HUES64 (cell line): Measurements from ENCODE around the gene B3GALT4.

Experiments used
- H3K27ac ChIP-seq: 2 replicates; pipeline ENCODE4 v1.7.0; 2013; ENCODE audit warnings: low read depth, low read length, inconsistent platforms
- H3K27me3 ChIP-seq: 2 replicates; pipeline ENCODE4 v1.6.1; 2013; ENCODE audit warnings: mild to moderate bottlenecking, low read length; ENCODE audit not compliant: insufficient read depth
- H3K36me3 ChIP-seq: 2 replicates; pipeline ENCODE4 v1.6.1; 2013; ENCODE audit warnings: mild to moderate bottlenecking, low read length; ENCODE audit not compliant: insufficient read depth
- H3K4me1 ChIP-seq: 2 replicates; pipeline ENCODE4 v1.6.1; 2013; ENCODE audit warnings: mild to moderate bottlenecking, low read length, moderate library complexity; ENCODE audit not compliant: insufficient read depth
- H3K4me3 ChIP-seq: 2 replicates; pipeline ENCODE4 v1.5.1; 2013; ENCODE audit warnings: mild to moderate bottlenecking, low read length, moderate library complexity
- H3K9ac ChIP-seq: 2 replicates; pipeline ENCODE4 v1.6.1; 2013; ENCODE audit warnings: mild to moderate bottlenecking, low read depth, low read length
- H3K9me3 ChIP-seq: 2 replicates; pipeline ENCODE4 v1.6.1; 2013; ENCODE audit warnings: low read depth, low read length; ENCODE audit not compliant: insufficient read depth
- WGBS: fragments of 150-250, 120-280 bp; methylation state at CpG from one replicate; pipeline ENCODE4 v1.1.7; 2013; ENCODE audit warnings: missing lambda C conversion rate; 5-methylcytosine and 5-hydroxymethylcytosine counted together

Gene B3GALT4

DNA sequence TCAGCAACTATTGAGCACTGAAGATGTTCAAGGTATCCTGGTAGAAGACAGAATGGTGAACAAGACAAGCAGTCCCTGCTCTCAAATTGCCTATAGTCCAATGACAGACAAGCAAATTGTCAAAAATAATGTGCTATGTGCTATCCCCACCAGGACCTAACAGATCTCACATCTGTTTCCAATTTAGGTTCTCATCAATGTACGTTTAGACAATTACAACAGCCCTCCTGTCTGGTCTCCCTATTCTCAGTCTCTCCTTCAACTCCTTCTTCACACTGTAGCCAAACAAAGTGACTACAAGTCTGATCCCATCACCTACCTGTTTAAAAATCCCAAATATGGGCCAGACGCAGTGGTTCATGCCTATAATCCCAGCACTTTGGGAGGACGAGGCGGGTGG, 29.4 kb downstream of the B3GALT4 start:
- Histone ChIP-seq H3K9me3 (no peaks in the 10 kb centered on the region), H3K36me3 (peaks cover 10% of the 10 kb centered on the region; the same call in 1 of the 2 replicates), H3K27ac (no peak overlapping the region), H3K4me3 (no peak overlapping the region), H3K9ac (no peak overlapping the region), H3K4me1 (no peaks in the 10 kb centered on the region), H3K27me3 (no peaks in the 10 kb centered on the region)
- WGBS: 95% methylated on average over 4 of the region's 4 CpGs

DNA sequence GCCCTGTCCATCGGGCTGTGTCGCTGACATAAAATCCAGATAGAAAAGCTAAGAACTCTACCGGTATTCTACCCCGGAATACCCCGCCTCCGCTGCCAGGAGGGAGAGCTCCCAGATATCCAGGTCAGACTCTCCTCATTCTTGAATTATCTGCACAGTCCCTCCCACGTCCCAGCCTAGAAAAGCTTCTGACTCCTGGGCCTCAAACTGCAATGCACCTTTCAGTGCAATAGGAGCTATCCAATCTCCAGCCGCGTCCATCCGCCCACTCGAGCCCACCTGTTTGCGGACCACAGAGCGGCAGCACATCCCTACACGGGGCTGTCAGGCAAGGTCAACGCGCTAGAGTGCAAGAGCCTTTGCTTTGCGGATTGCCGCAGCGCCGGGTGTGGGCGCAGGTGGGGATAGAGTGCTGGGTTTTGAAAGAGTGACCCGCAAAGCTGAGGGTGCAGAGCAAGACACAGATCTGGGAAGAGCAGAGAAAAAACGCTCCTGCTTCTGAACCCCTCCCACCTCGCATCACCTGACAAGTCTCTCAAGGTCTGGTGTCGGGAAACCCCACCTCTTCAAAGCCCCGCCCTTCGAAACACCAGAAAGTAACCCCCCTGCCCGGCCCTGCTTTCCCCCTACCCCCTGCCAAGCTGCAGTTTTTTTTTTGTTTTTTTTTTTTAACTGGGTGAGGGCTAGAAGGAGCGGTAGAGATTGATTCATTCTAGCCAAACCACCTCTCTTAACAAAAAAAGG, 35.6 kb downstream of the B3GALT4 start:
- H3K4me3 ChIP-seq: peak overlapping the region; percentile 92
- no peak overlapping the region; the same call in 1 of the 2 replicates for H3K27ac ChIP-seq
- WGBS: 4% methylated on average over 28 of the region's 29 CpGs
- H3K9ac ChIP-seq: peak overlapping the region; percentile 28; the same call in 1 of the 2 replicates
- H3K27me3 ChIP-seq: no peaks in the 10 kb centered on the region
- 0 out of 2 replicates have a peak, but pooled peaks cover 2% of the 10 kb centered on the region for H3K4me1 ChIP-seq
- no peaks in the 10 kb centered on the region for H3K9me3 ChIP-seq
- no peaks in the 10 kb centered on the region; the same call in 1 of the 2 replicates for H3K36me3 ChIP-seq

DNA sequence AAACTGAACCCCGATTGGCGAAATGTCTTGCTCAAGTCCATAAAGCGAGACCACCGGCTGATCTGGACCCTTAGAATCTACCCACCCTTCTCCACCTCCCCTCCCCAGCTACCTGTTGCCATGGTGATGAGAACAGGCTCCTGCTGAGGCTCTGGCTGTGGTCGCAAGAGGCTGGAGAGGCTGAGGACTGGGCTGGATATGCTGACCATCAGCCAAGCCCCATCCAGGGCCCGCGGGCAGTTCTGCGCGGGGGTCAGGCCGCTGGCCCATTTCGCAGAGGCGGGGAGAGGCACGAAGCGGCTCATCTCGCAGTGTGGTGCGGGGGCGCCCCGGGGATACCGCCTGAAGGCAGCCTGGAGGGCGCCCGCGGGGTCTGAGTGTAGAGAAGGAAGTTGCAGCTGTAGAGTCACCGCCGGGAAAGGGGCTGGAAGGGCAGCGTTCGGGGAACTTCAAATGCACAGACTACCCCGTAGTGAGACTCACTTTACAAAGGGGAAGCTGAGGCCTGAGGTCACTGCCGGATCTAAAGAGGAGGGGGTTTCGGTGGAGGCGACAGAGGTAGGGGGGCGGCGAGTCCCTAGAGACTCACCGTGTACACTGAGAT, 36.3 kb downstream of the B3GALT4 start:
- H3K27ac ChIP-seq: no peak overlapping the region; the same call in 1 of the 2 replicates
- H3K4me3 ChIP-seq: peak overlapping the region; percentile 92
- peak overlapping the region; percentile 74 for H3K9ac ChIP-seq
- H3K27me3 ChIP-seq: no peaks in the 10 kb centered on the region
- H3K4me1 ChIP-seq: 0 out of 2 replicates have a peak, but pooled peaks cover 2% of the 10 kb centered on the region
- H3K36me3 ChIP-seq: no peaks in the 10 kb centered on the region; the same call in 1 of the 2 replicates
- no peaks in the 10 kb centered on the region for H3K9me3 ChIP-seq
- 1% methylated on average over 33 of the region's 33 CpGs for WGBS

DNA sequence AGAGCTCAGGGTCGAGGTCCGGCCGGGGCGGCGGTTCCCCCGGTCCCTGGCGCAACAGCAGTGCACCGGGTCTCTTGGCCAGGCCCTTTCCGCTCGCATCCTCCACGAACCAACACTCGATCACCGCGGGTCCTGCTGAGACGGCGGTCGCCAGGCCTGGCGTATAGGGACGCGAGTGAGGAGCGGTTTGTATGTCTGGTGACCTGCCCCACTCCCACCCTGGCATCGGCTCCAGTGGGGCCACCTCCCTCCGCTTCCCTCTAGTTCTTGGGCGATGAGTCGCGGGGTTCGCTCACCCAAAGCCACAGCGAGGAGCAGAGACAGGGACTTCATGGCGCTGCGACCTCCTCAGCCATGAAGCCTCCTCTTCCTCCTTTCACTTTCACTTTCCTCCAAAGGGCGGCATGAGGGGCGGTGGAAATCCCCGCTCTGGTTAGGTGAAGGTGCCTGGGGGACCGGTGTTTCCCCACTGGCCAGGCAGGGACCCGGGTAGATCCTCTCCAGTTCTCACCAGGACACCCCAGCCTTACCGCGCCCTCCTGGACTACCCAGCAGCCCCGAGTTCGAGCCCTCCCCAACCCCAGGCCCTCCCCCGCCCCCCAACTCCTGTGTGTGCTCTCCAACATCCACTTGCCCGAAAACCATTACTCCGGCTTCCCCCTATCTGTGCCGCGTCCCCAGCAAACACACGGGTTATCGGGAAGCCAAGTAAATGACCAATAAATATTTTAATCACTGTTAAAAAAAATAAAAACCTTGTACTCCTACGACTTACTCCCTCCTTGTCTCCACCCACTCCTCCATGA, 37.0 kb downstream of the B3GALT4 start, which contains the start of gene TAPBP:
TSS of gene TAPBP (minus strand) at position 370 of the 806 bp plus-strand sequence. CDS start at position 333, 37 bp downstream.
- Histone ChIP-seq H3K27ac (no peak within 1 kb of the TSS; the same call in 1 of the 2 replicates), H3K27me3 (no peaks in the 10 kb centered on the region), H3K9ac (peak within 1 kb of the TSS; percentile 74), H3K9me3 (no peaks in the 10 kb centered on the region), H3K4me3 (peak within 1 kb of the TSS; percentile 92), H3K36me3 (peaks cover 7% of the 10 kb centered on the region), H3K4me1 (peaks cover 9% of the 10 kb centered on the region)
- WGBS: under 1% methylated on average over 45 of the region's 47 CpGs

DNA sequence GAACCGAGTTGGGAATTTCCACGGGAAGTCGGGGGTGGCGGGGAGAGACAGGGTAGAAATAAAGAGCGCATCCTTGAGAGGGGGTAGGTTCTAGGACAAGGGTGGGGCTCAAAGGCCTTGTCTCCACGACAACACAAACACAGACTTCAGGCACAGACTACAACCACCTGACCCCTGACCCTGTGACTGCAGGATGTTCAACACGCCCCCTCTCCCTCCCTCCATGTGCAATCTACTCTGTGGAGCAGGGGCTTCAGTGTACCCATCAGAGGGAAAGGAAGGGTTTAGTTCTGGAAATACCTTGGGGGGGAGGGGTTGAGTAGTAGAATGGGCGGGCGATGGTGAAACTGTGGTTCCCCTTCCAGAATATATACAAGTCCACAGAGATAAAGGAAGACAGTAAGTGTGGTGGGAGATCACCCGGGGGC, 37.6 kb downstream of the B3GALT4 start:
- peaks cover 9% of the 10 kb centered on the region for H3K4me1 ChIP-seq
- no peaks in the 10 kb centered on the region for H3K9me3 ChIP-seq
- H3K36me3 ChIP-seq: peaks cover 13% of the 10 kb centered on the region
- WGBS: 43% methylated on average over 4 of the region's 10 CpGs
- no peaks in the 10 kb centered on the region for H3K27me3 ChIP-seq
- peak overlapping the region; percentile 92 for H3K4me3 ChIP-seq
- H3K9ac ChIP-seq: no peak overlapping the region
- H3K27ac ChIP-seq: no peak overlapping the region

DNA sequence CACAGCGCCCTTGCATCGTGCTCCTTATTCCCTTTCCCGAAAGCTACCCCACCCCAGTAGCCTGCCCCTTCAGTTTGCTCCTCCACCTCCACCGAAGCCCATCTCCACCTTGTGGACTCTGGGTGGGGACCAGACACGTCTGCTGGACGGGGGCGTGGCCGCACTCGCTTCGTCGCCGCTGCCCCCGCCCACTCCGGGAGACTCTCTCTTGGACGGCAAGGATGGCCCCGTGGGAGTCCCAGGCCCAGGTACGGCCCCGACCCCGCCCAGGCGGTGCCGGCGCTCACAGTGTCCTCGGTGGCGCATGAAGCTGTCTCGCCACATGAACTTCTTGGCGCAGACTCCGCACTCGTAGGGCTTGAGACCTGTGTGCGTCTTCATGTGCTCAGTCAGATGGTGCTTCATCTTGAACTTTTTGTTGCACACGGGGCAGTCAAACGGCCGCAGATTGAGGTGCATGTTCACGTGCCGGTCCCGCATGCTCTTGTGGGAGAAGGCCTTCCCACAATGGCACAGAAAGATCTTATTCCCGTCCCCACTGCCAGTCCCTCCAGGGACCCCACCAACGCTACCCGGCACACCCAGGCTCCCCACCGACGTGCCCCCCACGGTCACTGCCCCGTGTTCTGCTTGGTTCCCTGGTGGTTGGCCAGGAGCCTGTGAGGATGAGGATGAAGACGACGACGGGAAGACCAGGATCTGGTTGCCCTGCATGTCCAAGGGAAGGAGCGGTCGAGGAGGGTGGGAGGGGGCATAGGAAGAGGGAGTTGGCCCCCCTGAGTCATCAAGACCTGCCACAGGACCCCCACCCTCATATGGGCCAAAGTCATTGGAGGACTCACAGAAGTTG, 38.2 kb downstream of the B3GALT4 start:
- Histone ChIP-seq H3K27ac (no peak overlapping the region), H3K4me1 (peaks cover 9% of the 10 kb centered on the region)

DNA sequence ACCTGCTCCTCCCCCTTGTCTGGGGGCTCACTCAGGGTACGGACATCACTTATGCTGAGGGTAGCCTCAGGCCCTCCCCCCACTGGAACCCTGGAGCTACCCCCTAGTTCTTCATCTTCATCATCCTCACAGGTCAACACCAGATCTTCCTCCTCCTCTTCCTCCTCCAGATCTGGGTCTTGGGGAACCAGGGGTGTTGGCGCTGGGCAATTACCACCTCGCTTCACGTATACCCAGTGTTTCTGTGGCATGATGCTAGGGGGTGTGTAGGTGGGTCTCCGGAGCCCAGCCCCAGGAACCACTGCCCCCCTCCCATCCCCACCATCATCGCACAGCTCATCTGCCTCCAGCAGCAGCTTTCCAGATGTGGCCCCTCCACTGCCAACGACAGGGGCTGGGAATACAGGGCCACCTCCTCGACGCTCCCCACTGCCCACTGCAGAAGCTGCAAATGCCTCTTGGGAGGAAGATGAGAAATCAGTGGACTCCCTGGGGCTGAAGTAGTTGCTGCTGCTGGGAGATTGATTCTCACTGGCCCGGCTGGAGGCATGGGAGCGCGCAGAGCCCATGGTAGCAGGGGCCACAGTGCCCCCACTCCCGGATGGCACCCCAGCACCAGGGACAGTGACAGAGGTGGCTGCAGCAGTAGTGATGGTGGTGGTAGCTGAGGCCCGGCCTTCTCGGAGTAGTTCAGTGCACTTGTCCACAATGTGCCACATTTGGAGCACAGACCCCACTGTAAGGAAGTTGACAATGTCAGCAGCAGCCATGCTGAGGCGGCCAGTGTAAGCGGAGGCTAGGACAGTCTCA, 39.1 kb downstream of the B3GALT4 start:
- H3K4me3 ChIP-seq: no peak overlapping the region
- H3K27me3 ChIP-seq: no peaks in the 10 kb centered on the region
- peaks cover 28% of the 10 kb centered on the region for H3K36me3 ChIP-seq
- peaks cover 15% of the 10 kb centered on the region for H3K4me1 ChIP-seq
- H3K9me3 ChIP-seq: no peaks in the 10 kb centered on the region
- H3K9ac ChIP-seq: no peak overlapping the region
- WGBS: 94% methylated on average over 15 of the region's 17 CpGs
- no peak overlapping the region for H3K27ac ChIP-seq

More for the DNA sequence above, 38.2 kb downstream of the B3GALT4 start:
- peak overlapping the region; percentile 92 for H3K4me3 ChIP-seq
- no peaks in the 10 kb centered on the region for H3K27me3 ChIP-seq
- no peak overlapping the region for H3K9ac ChIP-seq
- 78% methylated on average over 47 of the region's 47 CpGs for WGBS
- H3K9me3 ChIP-seq: no peaks in the 10 kb centered on the region
- H3K36me3 ChIP-seq: peaks cover 19% of the 10 kb centered on the region

DNA sequence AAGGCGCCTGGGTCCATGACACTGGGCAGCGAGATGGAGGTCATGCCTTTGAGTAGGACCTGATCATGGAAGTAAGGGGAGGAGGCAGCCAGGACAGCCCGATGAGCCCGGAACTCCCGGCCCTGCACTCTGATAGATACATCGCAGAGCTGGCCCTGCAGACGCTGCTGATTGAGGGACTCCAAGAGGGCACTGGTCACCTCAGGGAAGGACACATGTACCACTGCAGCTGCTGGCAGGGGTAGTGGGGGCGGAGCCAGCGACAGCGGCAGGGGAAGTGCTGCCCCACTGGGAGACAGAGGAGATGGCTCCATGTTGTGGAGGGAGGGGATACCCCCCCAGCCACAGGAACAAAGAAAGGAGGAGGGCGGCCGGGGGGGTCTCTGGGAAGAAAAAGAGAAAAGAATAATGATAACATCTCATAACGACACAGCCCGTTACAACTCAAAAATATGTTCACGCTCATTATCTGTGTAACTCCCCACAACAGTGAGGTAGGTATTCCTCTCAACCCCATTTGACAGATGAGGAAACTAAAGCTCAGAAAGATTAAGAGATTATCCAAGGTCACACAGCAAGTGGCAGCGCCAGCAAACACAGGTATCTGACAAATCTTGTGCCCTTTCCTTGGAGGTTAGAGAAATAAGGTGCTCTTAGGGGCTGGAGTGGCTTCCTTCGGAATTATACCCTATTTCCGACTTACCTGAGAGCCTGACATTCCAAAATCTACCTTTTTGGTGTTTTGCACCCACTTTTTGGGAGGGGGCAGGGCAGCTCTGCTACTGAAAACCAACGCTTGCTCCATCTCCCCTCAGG, 39.9 kb downstream of the B3GALT4 start:
- H3K4me3 ChIP-seq: peak overlapping the region; percentile 59
- H3K9me3 ChIP-seq: no peaks in the 10 kb centered on the region
- peaks cover 33% of the 10 kb centered on the region for H3K36me3 ChIP-seq
- no peak overlapping the region for H3K9ac ChIP-seq
- H3K27me3 ChIP-seq: no peaks in the 10 kb centered on the region
- peaks cover 21% of the 10 kb centered on the region for H3K4me1 ChIP-seq
- 73% methylated on average over 17 of the region's 19 CpGs for WGBS
- no peak overlapping the region for H3K27ac ChIP-seq

DNA sequence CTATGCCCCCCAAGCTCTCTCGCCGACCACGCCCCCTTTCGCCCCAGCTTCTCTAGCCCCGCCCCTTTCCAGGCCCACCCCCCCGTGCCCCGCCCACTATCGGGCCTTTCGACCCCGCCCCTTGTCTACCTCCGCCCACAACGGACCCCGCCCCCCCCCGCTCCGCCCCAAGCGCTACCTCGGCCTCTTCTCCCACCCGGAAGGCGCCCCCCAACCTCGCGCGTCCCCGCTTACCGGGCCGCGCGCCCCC, 40.4 kb downstream of the B3GALT4 start:
- H3K4me1 ChIP-seq: peaks cover 21% of the 10 kb centered on the region
- H3K36me3 ChIP-seq: peaks cover 33% of the 10 kb centered on the region
- peak overlapping the region; percentile 59 for H3K4me3 ChIP-seq
- H3K27me3 ChIP-seq: no peaks in the 10 kb centered on the region
- WGBS: 3% methylated on average over 13 of the region's 27 CpGs
- H3K27ac ChIP-seq: no peak overlapping the region; the same call in 1 of the 2 replicates
- no peaks in the 10 kb centered on the region for H3K9me3 ChIP-seq
- no peak overlapping the region for H3K9ac ChIP-seq
